GM12865 (cell line): Measurements from ENCODE around the gene FLT3LG.

ENCODE experiments used
- DNase-seq: peaks from one replicate; pipeline ENCODE4 v3.0.0; 2010; ENCODE audit warnings: low read depth
- H3K4me3 ChIP-seq: 2 replicates; pipeline ENCODE4 v1.5.1; 2011; ENCODE audit warnings: mild to moderate bottlenecking, low read depth, low read length, control low read depth
- CTCF ChIP-seq: IDR thresholded peaks from 2 replicates; pipeline ENCODE4 v1.5.1; 2011; ENCODE audit warnings: low read length, control low read depth, low read depth, inconsistent platforms; ENCODE audit not compliant: insufficient read depth; ENCODE audit errors: missing control alignments

Gene FLT3LG

GRCh38 chr19:49430172-49430677 lies 43.8 kb upstream of the FLT3LG start:
- no peak for DNase-seq
- no peak overlapping the region for H3K4me3 ChIP-seq
- no peak for TF ChIP-seq CTCF

GRCh38 chr19:49430678-49431329 lies 43.2 kb upstream of the FLT3LG start:
- no peak for DNase-seq
- TF ChIP-seq CTCF, result peak; percentile 38
- no peak overlapping the region for H3K4me3 ChIP-seq

- no peak for TF ChIP-seq CTCF
- no peak for DNase-seq
- H3K4me3 ChIP-seq, result no peak overlapping the region
These were observed 42.7 kb upstream of the FLT3LG start for GRCh38 chr19:49431330-49431749.

GRCh38 chr19:49432141-49433073 lies 41.6 kb upstream of the FLT3LG start:
- H3K4me3 ChIP-seq, result no peak overlapping the region

GRCh38 chr19:49433240-49433901 lies 40.6 kb upstream of the FLT3LG start:
- no peak for DNase-seq
- H3K4me3 ChIP-seq, result no peak overlapping the region
- no peak for TF ChIP-seq CTCF

More at GRCh38 chr19:49432141-49433073, 41.6 kb upstream of the FLT3LG start:
- peak; percentile 48 for DNase-seq
- TF ChIP-seq CTCF, result no peak

- no peak overlapping the region for H3K4me3 ChIP-seq
- no peak for DNase-seq
- no peak for TF ChIP-seq CTCF
These were observed 39.0 kb upstream of the FLT3LG start for GRCh38 chr19:49434907-49435583.
